Activated CD4-positive, CD25-positive, alpha-beta regulatory T cell treated with anti-CD3 and anti-CD28 coated beads, Interleukin-2, amount 50 U/mL, for 24 hours (primary cell): Measurements from ENCODE around the gene CTSS.
"Not testable (repeated sequence)": the region's sequence is repeated elsewhere in the genome, so short reads cannot be mapped to it uniquely, and the experiment has no call there.

Experiments
- ATAC-seq, 2 donors: fragments of 150-1000 bp; cut with Tn5 transposase; one replicate each; pipeline ENCODE4 v1.10.0; 2021; ENCODE audit warnings: mild to moderate bottlenecking in 1 of 2, moderate library complexity in 1 of 2

CTSS gene

DNA sequence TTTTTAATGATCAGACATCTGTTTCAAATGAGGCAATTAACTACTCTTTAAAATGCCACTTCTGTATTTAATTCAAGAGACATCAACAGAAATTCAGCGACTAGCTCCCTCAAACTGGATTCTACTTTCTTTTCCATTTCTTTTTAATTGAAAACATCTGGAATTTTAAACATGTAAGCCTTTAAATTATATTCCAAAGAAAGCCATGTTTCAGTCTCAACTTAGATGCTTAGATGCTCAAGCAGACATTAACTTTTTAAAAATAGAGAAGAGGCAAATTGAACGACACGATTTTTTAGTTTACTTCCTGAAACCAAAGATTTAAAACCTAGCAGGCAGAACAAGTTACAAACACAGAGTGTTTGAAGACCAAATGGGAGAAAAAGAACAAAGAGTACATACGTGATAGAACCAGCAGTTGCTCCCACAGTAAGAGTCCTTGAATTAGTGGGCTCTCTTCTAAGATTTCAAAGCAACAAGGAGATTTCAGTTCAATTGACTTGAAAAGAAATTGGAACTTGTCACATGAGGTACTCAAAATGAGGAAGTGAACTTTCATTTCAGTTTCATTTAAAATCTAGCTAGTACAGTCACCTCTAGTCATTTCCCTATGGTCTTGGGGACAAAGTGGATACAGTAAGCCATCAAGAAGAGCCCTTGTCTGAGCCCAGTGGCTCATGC is at the start of gene CTSS:
CTSS (minus strand) TSS at position 483 of the 681 bp plus-strand sequence. CDS start 1,015 bp downstream, outside the sequence.
- ATAC-seq: peak; percentile 90 to 96

DNA sequence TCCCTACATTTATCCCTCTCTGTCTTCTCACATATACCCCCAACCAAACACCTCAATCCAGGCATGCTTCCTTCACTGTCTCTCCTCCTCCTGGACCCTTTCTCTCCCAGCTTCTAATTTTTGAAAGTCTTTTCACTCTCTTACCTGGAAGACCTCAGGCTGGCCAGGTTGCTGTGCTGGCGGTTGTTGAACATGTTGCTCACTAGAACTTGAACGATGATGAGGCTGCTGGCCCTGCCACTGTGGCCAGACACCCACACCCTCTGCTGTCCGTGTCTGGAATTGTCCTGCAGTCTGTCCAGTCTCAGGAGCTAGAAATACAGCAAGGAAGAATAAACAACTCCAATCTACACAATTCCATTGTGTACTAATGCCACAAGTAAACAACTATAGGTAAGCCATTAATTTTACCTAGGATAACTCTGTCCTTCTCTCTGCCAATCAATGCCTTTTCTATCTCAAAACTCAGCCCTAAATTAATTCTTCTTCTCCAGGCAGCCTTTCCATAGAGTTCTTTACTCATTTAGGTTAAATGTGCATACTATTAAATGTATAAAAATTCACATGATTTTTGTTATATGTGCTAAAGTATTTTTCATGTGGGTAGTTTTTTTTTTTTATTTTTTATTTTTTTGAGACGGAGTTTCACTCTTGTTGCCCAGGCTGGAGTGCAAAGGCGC is 47.6 kb upstream of the CTSS start:
- ATAC-seq: peak in 1 of 2 donors; percentile 24

DNA sequence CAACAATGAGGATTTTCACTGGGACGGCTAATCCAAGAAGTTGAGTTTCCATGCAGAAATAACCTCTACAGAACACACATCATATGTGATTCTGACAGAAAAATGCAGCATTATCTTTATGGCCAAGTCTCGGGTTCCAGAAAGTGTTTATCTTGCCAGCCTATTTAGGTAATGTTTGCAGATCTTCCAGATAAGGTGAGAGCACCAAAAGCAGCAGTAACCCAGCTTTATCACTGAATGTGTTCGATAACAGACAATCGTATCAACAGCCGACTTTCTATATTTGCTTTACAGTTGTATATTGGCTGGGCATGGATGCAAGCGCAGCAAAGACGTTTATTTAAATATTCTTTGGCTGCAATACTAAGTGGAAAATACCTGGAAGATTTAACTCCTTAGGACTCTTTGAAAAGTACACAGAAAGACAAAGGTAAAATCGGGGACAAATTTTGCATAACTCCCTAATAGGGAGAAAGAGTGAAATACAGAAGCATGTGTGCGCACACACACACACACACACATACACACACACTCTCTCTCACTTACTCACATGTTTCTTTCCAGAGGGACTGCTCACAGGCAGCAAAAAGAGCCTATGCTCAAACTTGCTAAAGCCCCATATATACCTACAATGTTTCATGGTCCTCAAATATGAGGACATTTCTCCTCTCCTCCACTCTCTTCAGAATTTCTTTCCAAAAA is 45.5 kb upstream of the CTSS start:
- no peak for ATAC-seq

DNA sequence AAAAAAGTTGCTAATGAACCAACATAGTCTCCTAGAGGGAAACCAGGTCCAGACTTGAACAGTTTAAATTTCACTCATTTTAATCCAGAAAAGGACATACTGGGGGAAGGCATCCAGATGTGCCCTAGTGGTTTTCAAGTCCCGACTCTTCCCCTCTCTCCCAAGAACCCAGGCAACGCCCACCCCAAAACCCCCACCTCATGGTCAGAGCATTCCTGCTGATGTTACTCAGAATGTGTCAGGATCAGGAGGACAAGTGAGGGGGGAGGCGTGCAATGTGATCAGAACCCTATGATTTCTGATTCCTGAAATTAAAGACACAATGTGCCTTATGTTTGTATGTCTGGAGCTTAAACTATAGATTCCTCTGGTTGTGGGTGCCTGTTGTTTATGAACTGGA is 44.1 kb upstream of the CTSS start:
- ATAC-seq: no peak

DNA sequence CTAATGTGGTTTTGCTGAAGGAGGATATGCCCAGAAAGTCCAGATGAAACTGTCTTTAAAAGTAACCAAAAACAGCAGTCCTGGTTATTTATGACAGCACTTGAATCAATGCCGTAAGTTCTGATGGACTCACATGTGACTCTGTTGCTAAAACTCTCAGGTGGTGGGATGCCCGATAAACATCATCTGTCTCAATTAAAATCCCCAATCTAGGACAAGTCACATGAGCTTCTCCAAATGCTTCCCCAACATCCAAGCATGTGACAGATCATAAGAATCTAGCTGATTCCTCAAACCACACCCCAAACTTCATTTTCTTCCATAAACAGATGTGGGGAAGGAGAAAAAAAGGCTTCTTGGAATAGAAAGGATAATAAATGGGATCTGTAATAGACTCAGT is 43.3 kb upstream of the CTSS start:
- no peak for ATAC-seq

DNA sequence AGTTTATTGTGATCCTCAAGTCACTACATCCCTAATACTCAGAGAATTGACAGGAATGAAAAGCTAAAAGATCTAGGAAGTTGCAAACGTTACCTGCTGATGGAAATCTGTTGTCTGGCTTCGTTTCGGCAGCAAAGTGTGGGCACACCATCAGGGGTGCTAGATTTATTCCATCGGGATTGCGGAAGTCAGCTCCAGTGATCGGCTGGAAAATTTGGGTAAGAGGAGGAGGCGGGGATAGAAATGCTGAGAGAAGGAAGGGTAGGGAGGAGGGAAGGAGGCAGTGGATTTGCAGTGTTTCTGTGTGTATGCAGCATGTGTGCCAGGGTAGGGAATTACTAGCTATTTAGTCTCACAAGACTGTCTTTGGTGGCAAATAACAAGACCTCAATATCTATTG is 42.5 kb upstream of the CTSS start, which contains the start of gene CTSK:
CTSK (minus strand) TSS at position 140 of the 400 bp plus-strand sequence. CDS start 1,455 bp downstream, outside the sequence.
- ATAC-seq: no peak

DNA sequence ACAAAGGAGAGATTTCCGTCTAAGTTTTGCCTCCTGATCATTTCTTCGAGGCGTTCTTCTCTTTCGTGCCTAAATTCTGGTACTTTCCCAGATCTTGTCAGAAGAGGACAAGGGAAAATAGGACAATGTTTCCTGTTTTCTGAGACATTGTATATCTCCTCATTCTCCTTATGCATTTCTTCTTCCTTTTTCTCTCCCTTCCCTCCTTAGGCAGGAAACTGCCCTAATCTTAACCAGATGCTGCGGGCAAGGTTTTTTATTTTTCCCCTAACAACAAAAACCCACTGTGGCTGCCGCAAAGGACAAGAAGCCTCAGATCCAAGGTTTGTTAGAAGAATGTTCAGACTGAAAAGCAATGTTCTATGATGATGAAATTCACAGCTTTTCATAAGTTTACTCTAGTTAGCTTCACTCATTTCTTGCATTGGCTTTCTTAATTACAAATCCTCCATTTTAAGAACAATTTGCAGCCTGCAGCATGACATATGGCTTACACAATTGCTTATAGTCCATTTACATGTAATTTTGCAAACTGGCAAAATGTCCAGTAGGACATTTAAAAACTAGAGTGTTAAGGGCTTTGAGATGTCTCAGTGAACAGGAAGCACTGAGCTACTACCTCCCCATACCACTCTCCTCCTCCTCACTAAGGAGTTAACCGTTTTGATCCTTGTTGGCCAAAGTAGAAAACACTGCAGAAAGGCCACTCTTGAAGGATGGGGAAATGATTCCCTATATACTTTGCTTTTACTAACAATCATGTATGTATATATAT is 41.9 kb upstream of the CTSS start:
- ATAC-seq: no peak

DNA sequence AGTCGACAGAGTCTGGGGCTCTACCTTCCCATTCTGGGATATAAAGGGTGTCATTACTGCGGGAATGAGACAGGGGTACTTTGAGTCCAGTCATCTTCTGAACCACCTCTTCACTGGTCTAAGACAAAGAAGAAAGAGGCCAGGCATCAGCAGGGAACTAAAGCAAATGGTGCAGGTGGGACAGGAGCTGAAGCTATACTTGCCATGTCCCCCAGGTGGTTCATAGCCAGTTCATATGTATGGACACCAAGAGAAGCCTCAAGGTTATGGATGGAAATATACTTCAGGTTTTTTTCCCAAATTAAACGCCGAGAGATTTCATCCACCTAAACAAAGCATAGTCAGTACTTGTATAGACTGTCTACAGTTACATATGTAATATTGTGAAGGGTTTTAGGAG is 40.3 kb upstream of the CTSS start:
- ATAC-seq: no peak

DNA sequence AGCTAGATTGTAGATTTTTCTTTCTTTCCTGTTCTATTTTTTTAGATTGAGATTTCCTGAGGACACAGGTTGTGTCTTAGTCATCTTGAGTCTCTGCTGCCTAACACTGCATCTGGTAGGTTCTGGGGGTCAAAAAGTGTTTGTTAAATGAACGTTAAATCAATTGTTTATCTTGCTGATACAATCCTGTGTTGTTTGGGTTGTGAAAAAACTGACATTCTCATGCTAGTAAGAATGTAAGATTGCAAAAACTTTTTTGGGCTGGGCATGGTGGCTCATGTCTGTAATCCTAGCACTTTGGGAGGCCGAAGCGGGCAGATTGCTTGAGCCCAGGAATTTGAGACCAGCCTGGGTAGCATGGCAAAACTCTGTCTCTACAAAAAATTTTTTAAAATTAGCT is 39.1 kb upstream of the CTSS start:
- ATAC-seq: no peak

DNA sequence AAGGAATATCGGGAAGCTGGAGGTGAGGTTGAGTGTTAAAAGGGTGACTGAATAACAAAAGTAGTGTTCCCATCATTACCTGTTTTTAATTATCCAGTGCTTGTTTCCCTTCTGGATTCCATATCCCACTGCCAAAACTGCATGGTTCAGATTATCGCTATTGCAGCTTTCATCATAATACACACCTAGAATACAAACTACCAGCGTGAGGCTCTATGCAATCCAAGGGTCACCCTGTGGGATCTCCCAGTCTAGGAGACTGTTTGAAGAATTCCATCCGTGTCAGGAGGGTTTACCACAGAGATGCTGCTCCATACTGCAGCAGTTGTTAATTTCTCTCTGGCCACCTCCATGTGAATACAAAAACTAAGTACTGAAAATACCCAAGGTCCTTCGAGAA is 33.5 kb upstream of the CTSS start:
- no peak for ATAC-seq

DNA sequence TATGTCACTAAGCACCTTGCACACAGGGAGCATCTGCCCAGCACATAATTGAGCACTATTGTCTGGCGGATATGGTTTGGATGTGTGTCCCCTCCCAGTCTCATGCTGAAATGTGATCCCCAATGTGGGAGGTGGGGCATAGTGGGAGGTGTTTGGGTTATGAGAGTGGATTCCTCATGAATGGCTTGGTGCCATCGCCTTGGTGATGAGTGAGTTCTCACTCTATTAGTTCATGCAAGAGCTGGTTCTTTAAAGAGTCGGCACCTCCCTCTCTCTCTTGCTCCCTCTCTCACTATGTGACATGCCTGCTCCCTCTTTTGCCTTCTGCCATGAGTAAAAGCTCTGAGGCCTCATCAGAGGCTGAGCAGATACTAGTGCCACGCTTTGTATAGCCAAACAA is 32.9 kb upstream of the CTSS start:
- ATAC-seq: no peak

DNA sequence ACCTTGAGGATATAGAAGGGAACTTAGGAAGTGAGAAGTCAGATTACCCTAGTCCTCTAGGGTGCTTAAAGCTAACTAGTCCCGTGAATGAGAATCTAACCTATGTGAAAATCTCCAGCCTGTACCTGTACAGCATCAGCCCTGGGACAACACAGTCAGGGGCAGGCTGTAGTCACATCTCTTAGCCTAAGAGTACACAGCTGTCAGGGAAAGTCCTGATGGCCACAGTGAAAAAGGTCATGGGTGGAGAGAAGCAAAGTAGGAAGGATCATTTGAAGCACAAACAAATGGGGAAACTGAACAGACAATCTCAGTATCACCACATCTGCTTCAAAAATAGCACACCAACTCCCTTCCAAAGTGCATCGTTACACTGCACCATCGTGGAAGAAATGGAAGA is 30.8 kb upstream of the CTSS start:
- ATAC-seq: no peak

DNA sequence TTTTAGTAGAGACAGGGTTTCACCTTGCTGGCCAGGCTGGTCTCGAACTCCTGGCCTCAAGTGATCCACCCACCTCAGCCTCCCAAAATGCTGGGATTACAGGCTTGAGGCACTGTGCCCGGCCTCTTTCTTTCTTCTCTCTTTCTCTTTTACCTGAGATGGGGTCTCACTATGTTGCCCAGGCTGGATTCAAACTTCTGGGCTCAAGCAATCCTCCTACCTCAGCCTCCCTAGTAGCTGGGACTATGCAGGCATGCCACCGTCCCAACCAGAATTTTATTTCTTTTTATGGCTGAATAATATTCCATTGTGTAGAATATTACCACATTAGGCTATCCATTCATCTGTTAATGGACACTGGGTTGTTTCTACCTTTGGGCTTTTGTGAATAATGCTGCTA is 28.2 kb upstream of the CTSS start:
- ATAC-seq: not testable (repeated sequence)

DNA sequence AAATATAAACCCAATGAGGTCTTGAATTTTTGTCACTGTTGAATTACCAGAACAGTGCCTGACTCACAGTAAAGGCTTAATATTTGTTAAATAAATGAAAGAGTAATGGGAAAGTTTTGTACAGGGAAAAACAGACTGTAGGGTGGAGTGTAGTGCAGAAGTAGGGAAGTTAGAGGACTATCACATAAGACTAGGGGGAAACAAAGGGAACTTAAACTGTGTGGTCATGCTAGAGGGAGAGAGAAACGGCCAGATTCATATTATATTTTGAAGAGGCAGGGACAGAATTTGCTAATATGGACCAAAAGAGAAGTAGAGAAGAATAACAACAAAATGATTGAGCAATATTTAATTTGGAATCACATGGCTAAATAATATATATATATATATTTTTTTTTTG is 27.6 kb upstream of the CTSS start:
- no peak for ATAC-seq

DNA sequence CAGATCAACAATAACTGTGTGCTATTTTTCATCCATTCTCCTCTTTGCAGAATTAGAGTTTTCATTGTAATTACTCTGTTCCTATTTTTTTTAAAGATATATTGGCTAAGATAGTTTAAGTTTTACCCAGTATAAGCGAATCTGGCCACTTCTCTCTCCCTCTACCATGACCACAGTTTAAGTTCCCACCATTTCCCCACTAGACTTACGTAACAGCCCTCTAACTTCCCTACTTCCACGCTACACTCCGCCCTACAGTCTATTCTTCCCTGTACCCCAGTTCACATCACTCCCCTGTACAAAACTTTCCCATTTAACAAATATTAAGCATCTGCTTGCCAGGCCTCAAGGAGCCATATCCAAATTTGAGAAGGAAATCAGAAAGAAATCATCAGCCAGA is 26.0 kb upstream of the CTSS start:
- ATAC-seq: no peak

DNA sequence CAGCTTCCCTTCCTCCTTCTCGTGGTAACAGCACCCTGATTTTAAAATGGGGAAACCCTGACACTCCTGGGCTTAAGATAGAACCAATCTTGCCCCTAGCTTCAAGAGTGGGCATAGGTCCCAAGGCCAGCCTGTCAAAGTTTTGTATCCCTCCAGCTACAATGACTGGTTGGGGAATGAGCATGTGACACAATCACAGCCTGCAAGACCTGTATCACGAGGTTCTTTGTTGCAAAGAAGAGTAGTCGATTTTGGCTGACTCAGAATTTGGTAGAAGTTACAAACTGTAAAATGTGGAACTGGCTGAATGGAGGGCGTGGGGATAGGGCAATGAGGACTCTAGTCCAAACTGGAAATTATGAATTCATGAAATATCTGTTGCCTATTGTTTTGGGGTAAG is 23.8 kb upstream of the CTSS start:
- no peak for ATAC-seq

DNA sequence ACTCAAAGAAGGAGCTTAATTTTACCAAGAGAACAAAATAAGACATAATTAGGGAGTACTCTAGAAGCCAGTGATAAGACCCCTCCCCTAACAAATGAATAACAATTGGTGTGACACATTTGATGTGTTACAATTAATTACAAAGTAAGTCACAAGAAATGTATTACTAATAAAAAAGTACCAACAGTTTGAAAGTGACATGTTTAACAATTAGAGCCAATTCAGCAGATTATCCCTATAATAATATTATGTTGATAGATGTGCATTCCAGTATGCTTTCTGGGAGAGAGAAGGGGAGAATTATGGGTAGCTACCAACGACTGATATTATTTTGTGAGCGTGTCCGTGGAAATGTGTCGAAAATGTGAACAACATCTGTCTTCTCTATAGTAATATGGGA is 23.4 kb upstream of the CTSS start:
- no peak for ATAC-seq

DNA sequence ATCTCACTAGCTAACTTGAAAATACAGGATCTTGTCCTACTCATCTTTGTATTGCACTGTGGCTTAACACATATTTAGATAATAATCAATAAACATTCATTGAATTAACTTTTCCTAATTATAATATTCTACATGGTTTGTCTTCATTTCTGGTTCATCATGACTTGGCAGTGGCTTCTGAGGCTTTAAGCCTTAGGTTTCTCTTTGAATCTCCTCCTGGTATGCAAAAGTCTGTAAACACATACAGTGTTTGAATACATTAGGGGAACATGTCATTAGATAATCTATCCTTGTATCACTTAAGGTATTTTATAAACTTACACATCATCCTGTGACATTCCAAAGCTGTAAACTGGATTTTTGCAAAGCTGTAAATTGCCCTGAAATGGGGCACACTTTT is 21.9 kb upstream of the CTSS start:
- ATAC-seq: peak in 1 of 2 donors; percentile 62

DNA sequence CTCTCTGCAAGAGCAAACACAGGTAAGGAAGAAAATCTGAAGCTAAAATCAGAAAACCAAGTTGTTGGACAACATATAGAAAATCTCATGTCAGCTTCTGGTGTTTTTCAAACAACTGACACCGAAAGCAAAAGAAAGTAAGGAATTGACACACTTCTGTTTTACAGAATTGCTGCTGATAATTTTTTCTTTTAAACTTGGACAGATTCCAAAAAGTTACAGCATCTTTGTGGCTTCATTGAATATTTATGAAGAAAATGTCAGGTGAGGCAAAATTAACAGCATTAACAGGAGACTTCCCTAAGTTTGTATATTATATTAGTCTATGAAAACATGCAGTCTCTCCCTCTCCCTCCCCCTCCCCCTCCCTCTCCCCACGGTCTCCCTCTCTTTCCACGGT is 14.9 kb upstream of the CTSS start:
- no peak for ATAC-seq

DNA sequence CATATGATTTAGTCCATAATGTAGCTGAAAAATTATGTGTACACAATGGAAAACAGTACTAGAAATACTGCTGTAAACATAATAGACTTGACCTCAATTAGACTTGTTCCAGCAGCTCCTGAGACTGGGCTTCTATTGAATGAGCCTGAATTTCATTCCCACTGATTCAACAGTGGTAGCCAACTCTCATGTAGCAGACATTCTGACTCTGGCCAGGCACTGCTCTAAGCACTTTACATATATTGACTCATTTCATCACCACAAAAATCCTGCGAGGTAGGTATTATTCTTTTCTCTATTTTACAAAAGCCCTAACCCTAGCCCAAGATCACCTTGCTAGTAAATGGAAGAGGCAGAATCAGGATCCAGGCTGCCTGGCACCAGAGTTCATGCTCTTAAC is 12.8 kb upstream of the CTSS start:
- peak in 1 of 2 donors; percentile 27 for ATAC-seq

DNA sequence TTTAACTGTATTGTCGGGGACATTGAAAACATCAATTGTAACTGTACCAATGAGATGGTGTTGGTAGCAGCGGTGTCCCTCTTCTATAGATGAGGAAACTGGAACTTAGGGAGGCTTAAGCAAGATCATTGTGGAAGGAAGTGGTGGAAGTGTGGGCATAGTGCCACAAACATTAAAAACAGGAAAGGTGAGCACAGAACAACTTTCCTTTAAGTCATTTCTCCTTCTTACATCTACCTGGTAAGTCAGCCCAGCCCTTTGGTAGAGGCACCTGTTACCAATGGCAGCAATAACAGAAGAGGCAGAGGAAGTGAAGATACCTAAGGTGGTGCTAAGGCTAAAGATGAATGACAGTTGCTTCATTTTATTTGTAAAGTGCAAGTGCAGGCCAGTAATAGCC is 12.0 kb upstream of the CTSS start:
- ATAC-seq: no peak

DNA sequence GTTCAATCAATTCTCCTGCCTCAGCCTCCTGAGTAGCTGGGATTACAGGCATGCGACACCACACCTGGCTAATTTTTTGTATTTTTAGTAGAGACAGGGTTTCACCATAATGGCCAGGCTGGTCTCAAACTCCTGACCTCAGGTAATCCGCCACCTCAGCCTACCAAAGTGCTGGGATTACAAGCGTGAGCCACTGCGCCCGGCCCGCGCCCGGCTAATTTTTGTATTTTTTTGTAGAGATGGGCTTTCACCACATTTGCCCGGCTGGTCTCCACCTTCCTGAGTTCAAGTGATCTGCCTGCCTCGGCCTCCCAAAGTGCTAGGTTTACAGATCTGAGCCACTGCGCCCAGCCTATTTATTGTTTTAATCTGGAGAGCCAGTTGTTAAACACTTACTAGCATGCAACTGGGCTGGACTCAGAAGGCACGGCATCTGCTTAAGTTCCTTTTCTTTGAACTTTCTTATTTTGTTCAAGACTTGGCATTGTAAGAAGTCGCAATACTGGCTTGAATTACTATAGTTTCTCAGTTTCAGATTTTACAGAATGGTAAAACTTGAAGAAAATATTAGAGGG is 10.4 kb upstream of the CTSS start:
- ATAC-seq: not testable (repeated sequence)

DNA sequence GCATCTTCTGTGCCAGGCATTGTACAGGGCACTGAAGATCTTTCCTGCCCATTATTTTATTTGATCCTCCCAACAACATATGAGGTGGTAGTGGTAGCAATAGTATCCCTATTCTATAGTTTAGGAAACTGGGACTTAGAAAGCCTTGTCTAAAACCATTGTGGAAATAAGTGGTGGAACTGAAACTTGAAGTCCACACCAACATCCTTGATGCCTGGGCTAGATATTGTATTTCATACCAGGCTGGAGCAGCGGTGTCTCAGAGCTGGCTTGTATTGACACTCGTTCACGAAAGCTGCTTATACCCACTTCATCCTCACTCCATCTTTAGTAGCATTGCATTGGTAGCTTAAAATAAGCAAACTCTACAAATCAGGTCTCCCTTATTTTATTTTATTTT is 9.7 kb upstream of the CTSS start:
- no peak for ATAC-seq
